ENCODE data around the gene STPG3.

DNA sequence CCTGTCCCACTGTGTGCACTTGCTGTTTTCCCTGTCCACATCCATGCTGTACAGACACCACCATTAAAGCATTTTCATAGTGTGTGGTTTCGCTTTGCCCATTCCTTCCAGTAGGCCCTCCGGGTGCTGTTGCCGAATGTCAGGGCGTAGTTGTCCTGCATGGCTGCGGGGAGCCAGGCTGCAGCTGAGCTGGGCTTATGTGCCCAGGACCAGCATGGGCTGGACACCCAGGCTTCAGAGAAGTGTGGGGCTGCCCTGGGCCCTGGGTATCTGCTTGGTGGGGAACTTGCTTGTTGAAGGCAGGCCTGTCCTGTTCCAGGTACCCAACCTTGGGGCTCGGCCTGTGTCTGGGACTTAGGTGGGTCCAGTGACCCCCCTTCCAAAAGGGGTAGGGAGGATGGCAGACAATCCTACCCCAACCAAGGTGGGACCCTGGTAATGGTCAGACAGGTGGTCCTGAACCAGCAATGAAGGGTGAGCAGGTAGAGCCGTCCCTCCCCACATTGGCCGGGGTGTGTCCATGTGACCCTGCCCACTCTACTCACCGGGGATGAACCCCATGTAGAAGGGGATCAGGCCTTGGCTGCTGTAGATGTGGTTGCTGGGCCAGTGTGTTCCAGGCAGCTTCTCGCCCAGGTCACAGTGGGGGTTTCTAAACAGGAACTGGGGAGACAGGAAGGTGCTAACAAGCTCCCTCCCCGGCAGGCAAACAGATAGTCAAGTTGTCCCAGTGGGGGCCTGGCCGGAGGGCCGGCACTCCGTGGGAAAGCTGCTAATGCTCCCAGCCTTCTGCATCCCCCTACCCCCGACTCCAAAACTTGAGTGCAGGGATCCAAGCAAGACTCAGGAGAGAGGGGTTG, 7.2 kb upstream of the STPG3 start:
- TF ChIP-seq CTCF (IDR thresholded peaks at IDR 0.05) (no peak), ZFX (IDR thresholded peaks at IDR 0.05; ENCODE audit: borderline replicate concordance) (no peak)
